HepG2 (cell line): ENCODE measurements around the gene FOSB. TPM values are rescaled to one million over a fixed set of nuclear protein-coding genes. Genes with fewer than 3 reads are reported as not detected.
A peak's percentile ranks its signal among the peaks of the same experiment; 100 is the strongest.

ENCODE experiments used
- ATM ChIP-seq: fragments of 450-650 bp; IDR thresholded peaks from 2 replicates; pipeline ENCODE4 v1.7.1; 2017; ENCODE audit warnings: mild to moderate bottlenecking, borderline replicate concordance
- GATAD2A ChIP-seq: IDR thresholded peaks from 2 replicates; pipeline ENCODE4 v1.6.1; 2016
- GPN1 ChIP-seq: sonication (generic); formaldehyde crosslinking; IDR thresholded peaks from 2 replicates; pipeline ENCODE4 v1.5.1; 2020; ENCODE audit warnings: missing genetic modification reagents, borderline replicate concordance
- HCFC1 ChIP-seq: fragments of 150-350 bp; IDR thresholded peaks from 2 replicates; pipeline ENCODE4 v1.6.1; 2014; ENCODE audit warnings: low read depth, low read length
- KDM1A ChIP-seq: IDR thresholded peaks from 2 replicates; pipeline ENCODE4 v1.6.1; 2016; ENCODE audit warnings: missing compliant biosample characterization
- MIER3 ChIP-seq: IDR thresholded peaks from 2 replicates; pipeline ENCODE4 v1.6.1; 2016; ENCODE audit warnings: missing compliant biosample characterization, borderline replicate concordance
- MTA1 ChIP-seq: sonication (generic); formaldehyde crosslinking; IDR thresholded peaks from 2 replicates; pipeline ENCODE4 v1.4.0; 2020; ENCODE audit warnings: missing genetic modification reagents, mild to moderate bottlenecking, borderline replicate concordance
- NBN ChIP-seq: fragments of 450-650 bp; conservative IDR thresholded peaks from 2 replicates; pipeline ENCODE4 v1.6.1; 2017
- PCBP2 ChIP-seq: fragments of 200-400 bp; formaldehyde crosslinking; optimal IDR thresholded peaks from 2 replicates; pipeline ENCODE3; 2018; ENCODE audit warnings: low read length, low read depth; ENCODE audit not compliant: poor library complexity, severe bottlenecking
- RBAK ChIP-seq: sonication (generic); formaldehyde crosslinking; IDR thresholded peaks from 2 replicates; pipeline ENCODE4 v1.5.1; 2020; ENCODE audit warnings: mild to moderate bottlenecking, missing genetic modification reagents
- SMYD3 ChIP-seq: sonication (generic); formaldehyde crosslinking; IDR thresholded peaks from 2 replicates; pipeline ENCODE4 v1.8.1; 2023; ENCODE audit warnings: mild to moderate bottlenecking, missing genetic modification reagents
- U2AF2 ChIP-seq: fragments of 200-400 bp; formaldehyde crosslinking; IDR thresholded peaks from 2 replicates; pipeline ENCODE4 v1.6.1; 2017; ENCODE audit warnings: low read depth, mild to moderate bottlenecking, low read length
- ZBTB20 ChIP-seq: sonication (generic); formaldehyde crosslinking; IDR thresholded peaks from 2 replicates; pipeline ENCODE4 v1.8.1; 2023; ENCODE audit warnings: missing genetic modification reagents, low read depth, mild to moderate bottlenecking, borderline replicate concordance
- ZFYVE20 ChIP-seq: sonication (generic); formaldehyde crosslinking; IDR thresholded peaks from 2 replicates; pipeline ENCODE4 v1.8.0; 2023; ENCODE audit warnings: low read depth, mild to moderate bottlenecking, moderate library complexity, missing genetic modification reagents, borderline replicate concordance
- ZNF253 ChIP-seq: sonication (generic); formaldehyde crosslinking; IDR thresholded peaks from 2 replicates; pipeline ENCODE4 v1.8.0; 2022; ENCODE audit warnings: mild to moderate bottlenecking, missing genetic modification reagents, borderline replicate concordance
- ZNF382 ChIP-seq: sonication (generic); formaldehyde crosslinking; IDR thresholded peaks from 2 replicates; pipeline ENCODE4 v1.5.0; 2020; ENCODE audit warnings: missing genetic modification reagents, mild to moderate bottlenecking, borderline replicate concordance
- ZNF546 ChIP-seq: sonication (generic); formaldehyde crosslinking; conservative IDR thresholded peaks from 2 replicates; pipeline ENCODE4 v1.8.1; 2023; ENCODE audit warnings: mild to moderate bottlenecking, missing genetic modification reagents
- polyA plus RNA-seq, 8 experiments: library from polyadenylated mRNA; depleted of rRNA in 3 of 8; stranded (reverse) in 7 of 8; unstranded in 1 of 8; fragments of >200 nt; fragmentation: Illumina TruSeq in 4 of 8; extraction: Trizol in 4 of 8; gene quantifications; 2 replicates each; pipeline versions ENCODE4 v1.2.1 to v1.2.3, GENCODE V29; 2011 to 2016; ENCODE audit warnings: low read depth in 4 of 8, missing spikeins in 1 of 8, mixed read lengths in 1 of 8; ENCODE audit not compliant: insufficient read depth in 1 of 8
- total RNA-seq, 5 experiments: library from RNA; depleted of rRNA; stranded (reverse); fragments of >200 nt; fragmentation: Illumina TruSeq; extraction: Trizol; gene quantifications; 2 replicates each; pipeline ENCODE4 v1.2.3, GENCODE V29; 2016; ENCODE audit warnings: low read depth in 1 of 5
- TF ChIP-seq, protein P1 (sequence below): sonication (generic); formaldehyde crosslinking; IDR thresholded peaks from 2 replicates; pipeline ENCODE4 v1.8.1; 2023; ENCODE audit warnings: missing genetic modification reagents, mild to moderate bottlenecking, borderline replicate concordance
- TF ChIP-seq, protein P2 (sequence below): IDR thresholded peaks from 2 replicates; pipeline ENCODE4 v1.6.1; 2016; ENCODE audit warnings: low read depth, control low read depth
- TF ChIP-seq, protein P3 (sequence below): sonication (generic); formaldehyde crosslinking; IDR thresholded peaks from 2 replicates; pipeline ENCODE4 v1.5.0; 2020; ENCODE audit warnings: mild to moderate bottlenecking, missing genetic modification reagents, borderline replicate concordance

The FOSB gene
- total and polyA plus RNA-seq, 2 of the 13 experiments (the other 11 are each of a cell fraction or from before 2014, with no cell fraction given): 2.8 to 6.0 TPM

DNA sequence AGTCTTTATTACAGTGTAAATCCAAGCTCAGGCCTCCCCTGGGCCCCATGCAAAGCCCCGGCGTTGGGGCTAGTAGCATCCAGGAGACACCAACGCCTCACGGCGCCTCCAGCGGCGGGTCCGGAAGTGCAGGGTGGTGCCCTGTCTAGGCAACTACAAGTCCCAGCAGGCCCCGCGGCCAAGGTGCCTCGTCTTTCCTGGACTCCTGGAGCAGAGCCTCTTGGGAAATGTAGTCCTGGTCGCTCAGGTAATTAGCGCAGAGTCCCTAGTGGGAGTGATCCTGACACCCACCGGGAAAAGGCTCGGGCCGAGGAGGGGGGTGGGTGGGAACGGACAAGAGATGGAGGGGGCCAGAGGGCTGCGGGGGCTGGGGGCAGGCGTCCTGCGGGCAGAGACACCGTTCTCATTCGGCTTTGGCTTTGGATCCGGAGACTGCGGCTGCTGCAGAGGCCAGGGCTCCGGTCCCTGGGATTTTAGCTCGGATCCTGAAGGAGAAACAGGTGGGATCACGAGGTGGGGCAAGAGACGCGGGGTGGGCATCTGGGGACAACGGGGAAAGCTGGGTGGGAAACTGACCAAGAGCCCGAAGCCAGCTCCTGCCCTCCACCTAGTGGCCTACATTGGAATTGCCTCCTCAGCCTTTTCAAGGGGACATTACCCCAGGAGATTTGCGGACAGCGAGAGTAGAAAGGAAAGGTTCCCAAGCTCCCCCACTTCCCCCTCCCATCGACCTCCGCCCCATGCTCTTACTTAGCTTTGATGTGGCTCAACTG is 17.7 kb downstream of the FOSB start (continued):
- TF ChIP-seq, protein P1, sequence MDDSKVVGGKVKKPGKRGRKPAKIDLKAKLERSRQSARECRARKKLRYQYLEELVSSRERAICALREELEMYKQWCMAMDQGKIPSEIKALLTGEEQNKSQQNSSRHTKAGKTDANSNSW (CRISPR knock-in tag): no peak
- TF ChIP-seq SMYD3 (CRISPR knock-in tag): no peak
- no peak for TF ChIP-seq ZNF546 (CRISPR knock-in tag)
- TF ChIP-seq NBN: no peak
- TF ChIP-seq RBAK (CRISPR knock-in tag): peak; percentile 84
- TF ChIP-seq GATAD2A (CRISPR knock-in tag): 0 out of 2 replicates have a peak, but pooled peaks have one; percentile 14
- no peak for TF ChIP-seq GPN1 (CRISPR knock-in tag)
- no peak for TF ChIP-seq ATM
- TF ChIP-seq, protein P2, sequence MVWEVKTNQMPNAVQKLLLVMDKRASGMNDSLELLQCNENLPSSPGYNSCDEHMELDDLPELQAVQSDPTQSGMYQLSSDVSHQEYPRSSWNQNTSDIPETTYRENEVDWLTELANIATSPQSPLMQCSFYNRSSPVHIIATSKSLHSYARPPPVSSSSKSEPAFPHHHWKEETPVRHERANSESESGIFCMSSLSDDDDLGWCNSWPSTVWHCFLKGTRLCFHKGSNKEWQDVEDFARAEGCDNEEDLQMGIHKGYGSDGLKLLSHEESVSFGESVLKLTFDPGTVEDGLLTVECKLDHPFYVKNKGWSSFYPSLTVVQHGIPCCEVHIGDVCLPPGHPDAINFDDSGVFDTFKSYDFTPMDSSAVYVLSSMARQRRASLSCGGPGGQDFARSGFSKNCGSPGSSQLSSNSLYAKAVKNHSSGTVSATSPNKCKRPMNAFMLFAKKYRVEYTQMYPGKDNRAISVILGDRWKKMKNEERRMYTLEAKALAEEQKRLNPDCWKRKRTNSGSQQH (CRISPR knock-in tag): 0 out of 2 replicates have a peak, but pooled peaks have one; percentile 45
- no peak for TF ChIP-seq ZBTB20 (CRISPR knock-in tag)
- TF ChIP-seq U2AF2: no peak
- no peak for TF ChIP-seq MIER3 (CRISPR knock-in tag)
- TF ChIP-seq, protein P3, sequence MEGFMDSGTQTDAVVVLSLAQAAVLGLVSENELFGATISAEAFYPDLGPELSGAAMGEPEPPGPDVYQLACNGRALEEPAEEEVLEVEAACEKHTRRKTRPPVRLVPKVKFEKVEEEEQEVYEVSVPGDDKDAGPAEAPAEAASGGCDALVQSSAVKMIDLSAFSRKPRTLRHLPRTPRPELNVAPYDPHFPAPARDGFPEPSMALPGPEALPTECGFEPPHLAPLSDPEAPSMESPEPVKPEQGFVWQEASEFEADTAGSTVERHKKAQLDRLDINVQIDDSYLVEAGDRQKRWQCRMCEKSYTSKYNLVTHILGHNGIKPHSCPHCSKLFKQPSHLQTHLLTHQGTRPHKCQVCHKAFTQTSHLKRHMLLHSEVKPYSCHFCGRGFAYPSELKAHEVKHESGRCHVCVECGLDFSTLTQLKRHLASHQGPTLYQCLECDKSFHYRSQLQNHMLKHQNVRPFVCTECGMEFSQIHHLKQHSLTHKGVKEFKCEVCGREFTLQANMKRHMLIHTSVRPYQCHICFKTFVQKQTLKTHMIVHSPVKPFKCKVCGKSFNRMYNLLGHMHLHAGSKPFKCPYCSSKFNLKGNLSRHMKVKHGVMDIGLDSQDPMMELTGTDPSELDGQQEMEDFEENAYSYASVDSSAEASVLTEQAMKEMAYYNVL (CRISPR knock-in tag): no peak
- TF ChIP-seq KDM1A (CRISPR knock-in tag): no peak
- no peak for TF ChIP-seq ZFYVE20 (CRISPR knock-in tag)
- TF ChIP-seq PCBP2: no peak
- no peak for TF ChIP-seq ZNF253 (CRISPR knock-in tag)
- no peak for TF ChIP-seq MTA1 (CRISPR knock-in tag)
- peak; percentile 99 for TF ChIP-seq HCFC1
- no peak for TF ChIP-seq ZNF382 (CRISPR knock-in tag)
